Ureter (tissue), 1 donor: ENCODE data around the gene SPECC1. TPM values are rescaled to one million over a fixed set of nuclear protein-coding genes. Genes with fewer than 3 reads are reported as not detected.
"Not testable (repeated sequence)": the region's sequence is repeated elsewhere in the genome, so short reads cannot be mapped to it uniquely, and the experiment has no call there.

ENCODE experiments used
- DNase-seq: peaks from one replicate; pipeline ENCODE4 v3.0.0-alpha.2; 2020; ENCODE audit warnings: low spot score
- total RNA-seq: library from RNA; stranded (reverse); gene quantifications from one replicate; pipeline ENCODE4 v1.2.4, GENCODE V29; 2023
- donor health status: DM: yes; HTN: yes; CAD: no.

Gene SPECC1
- 26.2 TPM for total RNA-seq

- peak; percentile 78 for DNase-seq
Measured at GRCh38 chr17:20009302-20010098, at the start of gene SPECC1. Gene SPECC1, plus strand, starts transcription at chr17:20009359. Its CDS starts 87,293 bp downstream, at chr17:20096652.

- DNase-seq, result not testable (repeated sequence)
Measured at GRCh38 chr17:19962954-19963353, 46.2 kb upstream of the SPECC1 start.

- no peak for DNase-seq
Measured at GRCh38 chr17:19973156-19973555, 36.0 kb upstream of the SPECC1 start.

GRCh38 chr17:19975601-19976000 is 33.6 kb upstream of the SPECC1 start:
- no peak for DNase-seq

GRCh38 chr17:19977293-19978208 is 31.6 kb upstream of the SPECC1 start, which contains the start of gene AKAP10:
Gene AKAP10, minus strand, starts transcription at chr17:19977828. Its CDS starts 149 bp downstream, at chr17:19977679.
- peak; percentile 97 for DNase-seq

GRCh38 chr17:19978209-19978802 is 30.9 kb upstream of the SPECC1 start:
- peak; percentile 47 for DNase-seq

GRCh38 chr17:19978805-19979211 is 30.4 kb upstream of the SPECC1 start:
- DNase-seq, result no peak

GRCh38 chr17:19979917-19980770 is 29.0 kb upstream of the SPECC1 start:
- no peak for DNase-seq

- DNase-seq, result no peak
Measured at GRCh38 chr17:19986941-19987861, 22.0 kb upstream of the SPECC1 start.

- no peak for DNase-seq
Measured at GRCh38 chr17:19987897-19988296, 21.3 kb upstream of the SPECC1 start.

- DNase-seq, result no peak
Measured at GRCh38 chr17:19991252-19991885, 17.8 kb upstream of the SPECC1 start.

GRCh38 chr17:19992803-19993713 is 16.1 kb upstream of the SPECC1 start:
- peak; percentile 89 for DNase-seq

GRCh38 chr17:19996086-19996485 is 13.1 kb upstream of the SPECC1 start:
- peak; percentile 5 for DNase-seq

- peak; percentile 29 for DNase-seq
Measured at GRCh38 chr17:19996502-19996901, 12.7 kb upstream of the SPECC1 start.

- no peak for DNase-seq
Measured at GRCh38 chr17:20008242-20009051, 712 bp upstream of the SPECC1 start.

- DNase-seq, result no peak
Measured at GRCh38 chr17:20009052-20009301, 182 bp upstream of the SPECC1 start.

GRCh38 chr17:20010099-20010863 is 1.1 kb downstream of the SPECC1 start:
- DNase-seq, result peak; percentile 56
